Skeletal muscle satellite cell (primary cell): ENCODE data around the gene FCMR.
"Not testable (repeated sequence)": the region's sequence is repeated elsewhere in the genome, so short reads cannot be mapped to it uniquely, and the experiment has no call there.

Experiments
- H3K27me3 ChIP-seq: 2 replicates; pipeline ENCODE4 v1.7.0; 2013; ENCODE audit warnings: low read length; ENCODE audit not compliant: control insufficient read depth, insufficient read depth
- H3K36me3 ChIP-seq: 2 replicates; pipeline ENCODE4 v1.7.0; 2013; ENCODE audit warnings: mild to moderate bottlenecking, control low read depth, low read length; ENCODE audit not compliant: insufficient read depth
- H3K4me1 ChIP-seq: 2 replicates; pipeline ENCODE4 v1.7.0; 2013; ENCODE audit warnings: low read length; ENCODE audit not compliant: control insufficient read depth, insufficient read depth
- H3K4me2 ChIP-seq: 2 replicates; pipeline ENCODE4 v1.7.0; 2013; ENCODE audit warnings: mild to moderate bottlenecking, low read length
- H3K4me3 ChIP-seq: 2 replicates; pipeline ENCODE4 v1.7.0; 2013; ENCODE audit warnings: low read length
- H3K9ac ChIP-seq: 2 replicates; pipeline ENCODE4 v1.7.0; 2013; ENCODE audit warnings: mild to moderate bottlenecking, low read depth, low read length, moderate library complexity
- H3K9me3 ChIP-seq: replicated peaks from 2 replicates; pipeline ENCODE4 v1.7.0; 2013; ENCODE audit warnings: mild to moderate bottlenecking, control low read depth, low read length

FCMR gene

GRCh38 chr1:206933333-206933945 is 11.7 kb upstream of the FCMR start:
- no peak overlapping the region for H3K4me2 ChIP-seq
- H3K4me1 ChIP-seq: no peaks in the 10 kb centered on the region
- H3K4me3 ChIP-seq: no peak overlapping the region
- H3K36me3 ChIP-seq: no peaks in the 10 kb centered on the region
- H3K27me3 ChIP-seq: peaks cover 8% of the 10 kb centered on the region
- no peak overlapping the region for H3K9ac ChIP-seq
- no peaks in the 10 kb centered on the region for H3K9me3 ChIP-seq

DNA sequence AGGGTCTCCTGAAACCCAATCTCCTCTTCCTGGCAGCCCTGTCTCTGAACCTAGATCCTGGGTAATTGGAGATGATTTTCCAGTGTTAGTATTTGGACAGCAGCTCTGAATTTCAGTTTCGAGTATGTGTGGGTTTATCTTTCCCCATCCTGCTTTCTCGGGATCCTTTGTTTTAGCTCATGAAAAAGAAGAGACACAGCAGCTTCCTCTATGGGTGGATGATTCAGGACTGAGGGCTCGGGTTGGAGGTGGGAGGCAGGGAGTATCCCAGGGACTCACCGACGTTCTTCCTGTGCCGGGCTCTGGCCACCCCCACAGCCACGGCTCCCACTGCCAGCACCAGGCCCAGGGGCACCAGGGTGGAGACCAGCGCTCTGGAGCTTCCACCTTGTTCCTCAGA is 10.4 kb upstream of the FCMR start:
- Histone ChIP-seq H3K9me3 (no peaks in the 10 kb centered on the region), H3K9ac (no peak overlapping the region), H3K36me3 (no peaks in the 10 kb centered on the region), H3K27me3 (peaks cover 8% of the 10 kb centered on the region), H3K4me1 (no peaks in the 10 kb centered on the region), H3K4me2 (no peak overlapping the region), H3K4me3 (no peak overlapping the region)

DNA sequence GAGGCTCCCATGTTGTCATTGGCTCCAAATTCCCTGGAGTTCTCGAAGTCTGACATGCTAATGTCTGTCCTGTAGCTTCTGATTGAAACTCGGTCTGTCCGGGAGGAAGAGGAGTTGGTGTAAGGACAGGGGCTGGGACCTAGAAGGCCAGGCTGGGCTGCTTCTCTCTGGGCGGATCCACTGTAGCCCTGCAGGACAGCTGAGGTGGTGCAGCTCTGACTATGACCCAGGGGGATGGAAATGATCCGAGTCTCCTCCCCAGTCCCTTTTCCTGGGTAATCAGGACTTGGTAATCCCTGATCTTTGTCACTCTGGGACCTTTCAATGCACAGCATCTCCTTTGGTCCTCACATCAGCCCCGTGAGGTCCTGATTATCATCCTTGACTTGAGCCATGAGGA is 10.0 kb upstream of the FCMR start:
- no peak overlapping the region for H3K4me2 ChIP-seq
- H3K4me1 ChIP-seq: no peaks in the 10 kb centered on the region
- H3K4me3 ChIP-seq: no peak overlapping the region
- no peaks in the 10 kb centered on the region for H3K36me3 ChIP-seq
- H3K9ac ChIP-seq: no peak overlapping the region
- H3K27me3 ChIP-seq: peaks cover 6% of the 10 kb centered on the region
- no peaks in the 10 kb centered on the region for H3K9me3 ChIP-seq

DNA sequence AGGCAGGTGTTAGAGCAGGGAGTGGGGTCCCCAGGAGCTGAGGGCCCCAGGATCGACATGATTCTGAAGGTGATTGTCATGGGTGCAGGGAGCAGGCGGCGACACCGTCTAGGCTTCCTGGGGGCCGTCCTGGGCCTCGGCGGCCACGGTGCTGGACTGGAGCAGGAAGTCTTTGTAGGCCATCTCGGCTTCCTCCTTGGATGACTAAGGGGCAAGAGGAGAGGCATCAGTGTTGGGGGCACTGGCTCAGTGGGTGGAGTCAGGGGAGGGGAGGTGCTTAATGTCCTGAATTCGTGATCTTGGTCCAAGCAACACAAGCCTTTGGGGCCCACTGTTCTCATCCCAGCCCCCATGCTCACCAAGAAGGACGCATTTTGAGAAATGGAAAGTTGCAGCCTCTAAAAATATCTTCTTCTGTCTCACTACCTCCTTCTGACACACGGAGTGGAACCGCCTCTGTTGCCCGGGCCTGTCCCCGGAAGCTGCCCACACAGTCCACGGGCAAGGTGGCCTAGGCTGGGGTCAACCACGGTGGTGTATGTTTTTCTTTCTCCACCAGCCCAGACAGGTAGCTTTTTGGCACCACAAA is 8.6 kb upstream of the FCMR start:
- Histone ChIP-seq H3K4me1 (no peaks in the 10 kb centered on the region), H3K9me3 (no peaks in the 10 kb centered on the region), H3K36me3 (no peaks in the 10 kb centered on the region), H3K4me3 (no peak overlapping the region), H3K4me2 (no peak overlapping the region), H3K9ac (no peak overlapping the region), H3K27me3 (peaks cover 6% of the 10 kb centered on the region)

- H3K4me3 ChIP-seq: no peak overlapping the region
- H3K4me1 ChIP-seq: no peaks in the 10 kb centered on the region
- H3K4me2 ChIP-seq: no peak overlapping the region
- H3K27me3 ChIP-seq: peaks cover 6% of the 10 kb centered on the region
- no peaks in the 10 kb centered on the region for H3K9me3 ChIP-seq
- no peaks in the 10 kb centered on the region for H3K36me3 ChIP-seq
- no peak overlapping the region for H3K9ac ChIP-seq
These were observed 7.8 kb upstream of the FCMR start for GRCh38 chr1:206929524-206929923.

GRCh38 chr1:206926286-206926685 is 4.5 kb upstream of the FCMR start:
- Histone ChIP-seq H3K4me3 (no peak overlapping the region), H3K4me1 (peaks cover 7% of the 10 kb centered on the region), H3K9ac (no peak overlapping the region)

DNA sequence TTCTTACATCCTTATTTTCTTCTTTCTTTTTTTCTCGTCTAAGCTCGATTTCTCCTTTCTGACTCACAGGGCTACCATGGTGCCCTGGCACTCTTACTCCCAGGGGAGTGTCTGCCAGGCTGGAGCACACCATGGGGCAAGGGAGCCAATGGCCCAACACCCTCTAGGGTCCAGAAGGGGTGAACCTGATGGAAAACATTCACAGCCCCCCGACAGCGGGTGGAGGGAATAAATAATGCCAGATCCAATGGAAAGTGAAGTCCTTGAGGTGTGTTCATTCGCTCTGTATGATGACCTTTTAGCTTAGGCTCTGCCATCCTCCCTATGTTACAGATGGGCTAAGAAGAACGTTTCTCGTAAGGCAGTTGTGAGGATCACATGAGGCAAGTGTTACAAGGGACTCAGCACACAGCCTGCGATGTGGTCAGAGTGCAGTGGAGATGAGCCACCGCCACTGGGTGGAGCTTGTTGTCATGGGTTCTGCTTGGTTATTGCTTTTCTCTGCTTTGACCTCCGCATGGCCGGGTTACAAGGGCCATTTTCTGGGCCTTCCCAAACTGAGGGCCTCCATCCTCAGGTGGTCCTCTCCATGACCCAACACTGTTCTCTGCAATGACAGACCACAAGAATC is 3.5 kb upstream of the FCMR start:
- no peaks in the 10 kb centered on the region for H3K27me3 ChIP-seq
- peaks cover 7% of the 10 kb centered on the region for H3K4me1 ChIP-seq
- no peaks in the 10 kb centered on the region for H3K9me3 ChIP-seq
- no peak overlapping the region for H3K9ac ChIP-seq
- H3K4me3 ChIP-seq: no peak overlapping the region
- no peak overlapping the region for H3K4me2 ChIP-seq
- H3K36me3 ChIP-seq: no peaks in the 10 kb centered on the region

More at GRCh38 chr1:206926286-206926685, 4.5 kb upstream of the FCMR start:
- Histone ChIP-seq H3K9me3 (no peaks in the 10 kb centered on the region), H3K4me2 (no peak overlapping the region), H3K36me3 (no peaks in the 10 kb centered on the region), H3K27me3 (no peaks in the 10 kb centered on the region)

GRCh38 chr1:206924592-206925105 is 2.9 kb upstream of the FCMR start:
- Histone ChIP-seq H3K9ac (no peak overlapping the region), H3K4me3 (no peak overlapping the region)

DNA sequence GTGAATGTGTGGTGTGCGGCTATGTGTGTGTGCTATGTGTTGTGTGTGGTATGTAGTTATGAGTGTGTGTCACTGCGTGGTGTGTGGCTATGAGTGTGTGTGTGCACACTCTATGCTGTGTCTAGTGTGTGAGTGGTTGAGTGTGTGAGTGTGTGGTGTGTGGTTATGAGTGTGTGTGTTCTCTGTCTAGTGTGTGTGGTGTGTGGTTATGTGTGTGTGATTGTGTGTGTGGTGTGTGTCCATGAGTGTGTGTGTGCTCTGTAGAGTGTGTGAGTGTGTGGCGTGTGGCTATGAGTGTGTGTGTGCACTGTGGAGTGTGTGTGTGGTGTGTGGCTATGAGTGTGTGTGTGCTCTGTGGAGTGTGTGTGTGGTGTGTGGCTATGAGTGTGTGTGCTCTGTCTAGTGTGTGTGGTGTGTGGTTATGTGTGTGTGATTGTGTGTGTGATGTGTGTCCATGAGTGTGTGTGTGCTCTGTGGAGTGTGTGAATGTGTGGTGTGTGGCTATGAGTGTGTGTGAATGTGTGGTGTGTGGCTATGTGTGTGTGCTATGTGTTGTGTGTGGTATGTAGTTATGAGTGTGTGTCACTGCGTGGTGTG is 2.3 kb upstream of the FCMR start:
- H3K4me3 ChIP-seq, H3K9me3 ChIP-seq, H3K36me3 ChIP-seq, H3K27me3 ChIP-seq, H3K9ac ChIP-seq, H3K4me1 ChIP-seq, H3K4me2 ChIP-seq: not testable (repeated sequence)

More at GRCh38 chr1:206924592-206925105, 2.9 kb upstream of the FCMR start:
- Histone ChIP-seq H3K27me3 (no peaks in the 10 kb centered on the region), H3K4me2 (no peak overlapping the region), H3K36me3 (no peaks in the 10 kb centered on the region), H3K4me1 (peaks cover 7% of the 10 kb centered on the region), H3K9me3 (no peaks in the 10 kb centered on the region)

DNA sequence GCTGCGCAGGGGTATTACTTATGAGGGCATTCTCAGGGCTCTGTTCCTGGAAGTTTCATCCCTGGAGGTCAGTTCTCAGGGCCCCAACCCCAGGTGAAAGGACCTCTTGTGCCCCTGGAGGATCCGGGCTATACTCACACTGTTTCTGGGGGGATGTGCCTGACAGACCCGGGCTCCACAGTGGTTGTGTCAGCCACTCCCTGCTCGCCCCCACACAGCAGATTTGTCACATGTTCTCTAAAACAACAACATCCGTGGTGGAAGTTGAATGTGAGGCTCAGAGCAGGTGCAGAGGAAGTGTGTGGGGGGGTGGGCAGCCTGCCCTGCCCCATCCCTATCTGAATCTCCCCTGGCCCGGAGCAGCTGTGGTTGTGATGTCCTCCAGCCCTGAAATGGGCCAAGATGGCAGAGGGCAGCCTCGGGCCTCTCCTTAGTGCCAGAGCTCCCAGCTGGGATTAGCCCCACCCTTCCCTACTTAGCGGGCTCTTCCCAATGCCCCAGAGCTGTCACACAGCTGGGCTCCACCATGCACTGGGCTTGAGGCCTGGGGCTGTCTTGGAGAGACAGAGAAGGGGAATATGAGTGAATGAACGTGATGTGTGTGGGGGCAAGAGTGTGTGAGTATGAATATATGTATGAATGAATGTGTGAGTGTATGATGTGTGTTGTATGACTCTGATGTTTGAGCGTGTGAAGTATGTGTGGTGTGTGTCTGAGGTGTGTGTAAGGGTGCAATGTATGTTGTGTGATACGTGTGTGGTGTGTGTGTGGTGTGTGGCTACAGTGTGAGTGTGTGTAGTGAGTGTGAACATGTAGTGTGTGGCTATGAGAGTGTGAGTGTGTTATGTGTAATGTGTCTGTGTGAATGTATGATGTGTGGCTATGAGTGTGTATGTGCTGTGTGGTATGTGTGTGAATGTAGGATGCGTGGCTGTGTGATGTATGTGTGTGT is 1.5 kb upstream of the FCMR start:
- no peaks in the 10 kb centered on the region for H3K27me3 ChIP-seq

GRCh38 chr1:206922524-206922923 is 783 bp upstream of the FCMR start:
- no peaks in the 10 kb centered on the region for H3K27me3 ChIP-seq
- no peaks in the 10 kb centered on the region for H3K9me3 ChIP-seq
- H3K36me3 ChIP-seq: no peaks in the 10 kb centered on the region
- H3K4me1 ChIP-seq: peaks cover 7% of the 10 kb centered on the region
- H3K4me2 ChIP-seq: no peak overlapping the region
- H3K4me3 ChIP-seq: no peak overlapping the region
- no peak overlapping the region for H3K9ac ChIP-seq

More for the DNA sequence above, 1.5 kb upstream of the FCMR start:
- Histone ChIP-seq H3K9me3 (no peaks in the 10 kb centered on the region), H3K36me3 (no peaks in the 10 kb centered on the region), H3K9ac (no peak overlapping the region), H3K4me2 (no peak overlapping the region), H3K4me1 (peaks cover 7% of the 10 kb centered on the region), H3K4me3 (no peak overlapping the region)
